K562 (cell line): ENCODE measurements around the gene TUBB4B. TPM values are rescaled to one million over a fixed set of nuclear protein-coding genes. Genes with fewer than 3 reads are reported as not detected.

ENCODE experiments used
- DDX20 ChIP-seq: fragments of 450-650 bp; IDR thresholded peaks from 2 replicates; pipeline ENCODE4 v1.6.1; 2016; ENCODE audit warnings: missing genetic modification characterization, low read depth, mild to moderate bottlenecking, missing compliant biosample characterization, moderate library complexity
- ETV6 ChIP-seq, 3 experiments: fragments of 150-350 bp in 1 of 3; sonication (generic) in 1 of 3; formaldehyde crosslinking in 1 of 3; IDR thresholded peaks; 2 replicates each; pipeline versions ENCODE4 v1.6.1 to v1.8.0; 2014 to 2022; ENCODE audit warnings: borderline replicate concordance in 2 of 3, low read depth in 2 of 3, antibody characterized with exemption in 1 of 3, low read length in 1 of 3, mild to moderate bottlenecking in 1 of 3, missing genetic modification reagents in 1 of 3
- MBD1 ChIP-seq: fragments of 250-450 bp; sonication (Bioruptor Pico); IDR thresholded peaks from 2 replicates; pipeline ENCODE4 v1.8.0; 2022; ENCODE audit warnings: inconsistent platforms
- MBD2 ChIP-seq: sonication (generic); IDR thresholded peaks from 2 replicates; pipeline ENCODE4 v1.6.1; 2016; ENCODE audit warnings: low read depth, borderline replicate concordance
- PYGO2 ChIP-seq: fragments of 450-650 bp; IDR thresholded peaks from 2 replicates; pipeline ENCODE4 v1.6.1; 2016; ENCODE audit warnings: mild to moderate bottlenecking, missing genetic modification characterization, moderate library complexity, missing compliant biosample characterization
- RAD51 ChIP-seq: fragments of 450-650 bp; IDR thresholded peaks from 2 replicates; pipeline ENCODE4 v1.7.1; 2016; ENCODE audit warnings: low read depth, mild to moderate bottlenecking, borderline replicate concordance
- SP2 ChIP-seq: IDR thresholded peaks from 2 replicates; pipeline ENCODE4 v1.6.1; 2011; ENCODE audit warnings: mild to moderate bottlenecking, low read depth, low read length, moderate library complexity; ENCODE audit not compliant: poor library complexity, severe bottlenecking; ENCODE audit errors: extremely low read depth
- TFAP4 ChIP-seq: sonication (generic); formaldehyde crosslinking; IDR thresholded peaks from 2 replicates; pipeline ENCODE4 v1.8.0; 2022; ENCODE audit warnings: missing genetic modification reagents, mild to moderate bottlenecking, moderate library complexity, borderline replicate concordance
- ZBTB7A ChIP-seq: IDR thresholded peaks from 2 replicates; pipeline ENCODE4 v1.6.1; 2011; ENCODE audit warnings: low read depth, mild to moderate bottlenecking, low read length, moderate library complexity, borderline replicate concordance; ENCODE audit not compliant: control insufficient read depth
- ZNF699 ChIP-seq: fragments of 250-450 bp; sonication (Bioruptor Pico); IDR thresholded peaks from 2 replicates; pipeline ENCODE4 v1.8.0; 2021; ENCODE audit warnings: mild to moderate bottlenecking, moderate library complexity; ENCODE audit not compliant: insufficient replicate concordance
- polyA plus RNA-seq, 8 experiments: library from polyadenylated mRNA; depleted of rRNA in 4 of 8; stranded (reverse) in 5 of 8; unstranded in 3 of 8; fragments of >200 nt; fragmentation: Nextera tagmentation in 2 of 8; fragmentation: Illumina TruSeq in 1 of 8; extraction: Ambion mirVana in 2 of 8; extraction: Trizol in 1 of 8; gene quantifications; 2 replicates each; pipeline versions ENCODE4 v1.2.1 to v1.2.3, GENCODE V29; 2011 to 2014; ENCODE audit warnings: inconsistent platforms in 1 of 8, missing spikeins in 1 of 8
- total RNA-seq, 7 experiments: library from RNA; depleted of rRNA in 6 of 7; stranded (reverse); fragments of >200 nt in 6 of 7; fragmentation: Illumina TruSeq in 2 of 7; extraction: Trizol in 2 of 7; gene quantifications; 2 replicates each; pipeline versions ENCODE4 v1.2.1 to v1.2.3, GENCODE V29; 2011 to 2021; ENCODE audit warnings: low replicate concordance in 1 of 7
- TF ChIP-seq, protein P1 (sequence below): sonication (generic); formaldehyde crosslinking; IDR thresholded peaks from 2 replicates; pipeline ENCODE4 v1.8.1; 2023; ENCODE audit warnings: mild to moderate bottlenecking, missing genetic modification reagents
- TF ChIP-seq, protein P2 (sequence below): sonication (generic); formaldehyde crosslinking; IDR thresholded peaks from 2 replicates; pipeline ENCODE4 v1.8.1; 2022; ENCODE audit warnings: missing genetic modification reagents
- TF ChIP-seq, protein P3 (sequence below): sonication (generic); formaldehyde crosslinking; IDR thresholded peaks from 2 replicates; pipeline ENCODE4 v1.8.1; 2023; ENCODE audit warnings: mild to moderate bottlenecking, missing genetic modification reagents
- TF ChIP-seq, protein P4 (sequence below): sonication (generic); formaldehyde crosslinking; IDR thresholded peaks from 2 replicates; pipeline ENCODE4 v1.8.0; 2023; ENCODE audit warnings: mild to moderate bottlenecking, missing genetic modification reagents

The TUBB4B gene
- total and polyA plus RNA-seq, 9 of the 15 experiments (the other 6 are each of a cell fraction or from before 2014, with no cell fraction given): 24.1 to 443 (median 268) TPM

- TF ChIP-seq MBD1 (no peak), ETV6 (IDR thresholded peaks at IDR 0.05; ENCODE audit: borderline replicate concordance in 1 of 2, low read depth in 2 of 2, low read length in 1 of 2) (peak; percentile 87 to 92; a peak in 3 of 4 replicates), ETV6 (CRISPR knock-in tag; IDR thresholded peaks at IDR 0.05; ENCODE audit: borderline replicate concordance) (no peak), MBD2 (peak; percentile 56), ZBTB7A (peak; percentile 95), ZNF699 (CRISPR knock-in tag) (no peak), SP2 (no peak), PYGO2 (tag) (no peak), TFAP4 (peak; percentile 90), RAD51 (no peak), DDX20 (tag) (no peak)
- TF ChIP-seq, protein P1, sequence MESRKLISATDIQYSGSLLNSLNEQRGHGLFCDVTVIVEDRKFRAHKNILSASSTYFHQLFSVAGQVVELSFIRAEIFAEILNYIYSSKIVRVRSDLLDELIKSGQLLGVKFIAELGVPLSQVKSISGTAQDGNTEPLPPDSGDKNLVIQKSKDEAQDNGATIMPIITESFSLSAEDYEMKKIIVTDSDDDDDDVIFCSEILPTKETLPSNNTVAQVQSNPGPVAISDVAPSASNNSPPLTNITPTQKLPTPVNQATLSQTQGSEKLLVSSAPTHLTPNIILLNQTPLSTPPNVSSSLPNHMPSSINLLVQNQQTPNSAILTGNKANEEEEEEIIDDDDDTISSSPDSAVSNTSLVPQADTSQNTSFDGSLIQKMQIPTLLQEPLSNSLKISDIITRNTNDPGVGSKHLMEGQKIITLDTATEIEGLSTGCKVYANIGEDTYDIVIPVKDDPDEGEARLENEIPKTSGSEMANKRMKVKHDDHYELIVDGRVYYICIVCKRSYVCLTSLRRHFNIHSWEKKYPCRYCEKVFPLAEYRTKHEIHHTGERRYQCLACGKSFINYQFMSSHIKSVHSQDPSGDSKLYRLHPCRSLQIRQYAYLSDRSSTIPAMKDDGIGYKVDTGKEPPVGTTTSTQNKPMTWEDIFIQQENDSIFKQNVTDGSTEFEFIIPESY (CRISPR knock-in tag): peak; percentile 32; the same call in 1 of the 2 replicates
- TF ChIP-seq, protein P2, sequence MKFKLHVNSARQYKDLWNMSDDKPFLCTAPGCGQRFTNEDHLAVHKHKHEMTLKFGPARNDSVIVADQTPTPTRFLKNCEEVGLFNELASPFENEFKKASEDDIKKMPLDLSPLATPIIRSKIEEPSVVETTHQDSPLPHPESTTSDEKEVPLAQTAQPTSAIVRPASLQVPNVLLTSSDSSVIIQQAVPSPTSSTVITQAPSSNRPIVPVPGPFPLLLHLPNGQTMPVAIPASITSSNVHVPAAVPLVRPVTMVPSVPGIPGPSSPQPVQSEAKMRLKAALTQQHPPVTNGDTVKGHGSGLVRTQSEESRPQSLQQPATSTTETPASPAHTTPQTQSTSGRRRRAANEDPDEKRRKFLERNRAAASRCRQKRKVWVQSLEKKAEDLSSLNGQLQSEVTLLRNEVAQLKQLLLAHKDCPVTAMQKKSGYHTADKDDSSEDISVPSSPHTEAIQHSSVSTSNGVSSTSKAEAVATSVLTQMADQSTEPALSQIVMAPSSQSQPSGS: no peak
- TF ChIP-seq, protein P3, sequence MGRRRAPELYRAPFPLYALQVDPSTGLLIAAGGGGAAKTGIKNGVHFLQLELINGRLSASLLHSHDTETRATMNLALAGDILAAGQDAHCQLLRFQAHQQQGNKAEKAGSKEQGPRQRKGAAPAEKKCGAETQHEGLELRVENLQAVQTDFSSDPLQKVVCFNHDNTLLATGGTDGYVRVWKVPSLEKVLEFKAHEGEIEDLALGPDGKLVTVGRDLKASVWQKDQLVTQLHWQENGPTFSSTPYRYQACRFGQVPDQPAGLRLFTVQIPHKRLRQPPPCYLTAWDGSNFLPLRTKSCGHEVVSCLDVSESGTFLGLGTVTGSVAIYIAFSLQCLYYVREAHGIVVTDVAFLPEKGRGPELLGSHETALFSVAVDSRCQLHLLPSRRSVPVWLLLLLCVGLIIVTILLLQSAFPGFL (CRISPR knock-in tag): no peak
- TF ChIP-seq, protein P4, sequence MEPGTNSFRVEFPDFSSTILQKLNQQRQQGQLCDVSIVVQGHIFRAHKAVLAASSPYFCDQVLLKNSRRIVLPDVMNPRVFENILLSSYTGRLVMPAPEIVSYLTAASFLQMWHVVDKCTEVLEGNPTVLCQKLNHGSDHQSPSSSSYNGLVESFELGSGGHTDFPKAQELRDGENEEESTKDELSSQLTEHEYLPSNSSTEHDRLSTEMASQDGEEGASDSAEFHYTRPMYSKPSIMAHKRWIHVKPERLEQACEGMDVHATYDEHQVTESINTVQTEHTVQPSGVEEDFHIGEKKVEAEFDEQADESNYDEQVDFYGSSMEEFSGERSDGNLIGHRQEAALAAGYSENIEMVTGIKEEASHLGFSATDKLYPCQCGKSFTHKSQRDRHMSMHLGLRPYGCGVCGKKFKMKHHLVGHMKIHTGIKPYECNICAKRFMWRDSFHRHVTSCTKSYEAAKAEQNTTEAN (CRISPR knock-in tag): 0 out of 2 replicates have a peak, but pooled peaks have one; percentile 30
These were observed 36.4 kb downstream of the TUBB4B start, which contains the start of gene TOR4A (continued) for GRCh38 chr9:137277329-137278041.
